Small intestine (tissue), 16 donors: ENCODE measurements around the gene GRK1. TPM values are rescaled to one million over a fixed set of nuclear protein-coding genes. Genes with fewer than 3 reads are reported as not detected.
"Not testable (repeated sequence)": the region's sequence is repeated elsewhere in the genome, so short reads cannot be mapped to it uniquely, and the experiment has no call there.

Experiments used
- DNase-seq, 2 donors: peaks; one replicate each; pipeline versions ENCODE4 v3.0.0 to v3.0.0-alpha.2; 2013
- FAIRE-seq: peaks from 2 replicates; lab custom pipeline; 2012; peaks lifted over from hg19 to GRCh38; lab: Jason Lieb, UNC
- H3K27ac ChIP-seq, 3 donors: one replicate each; pipeline ENCODE4 v1.5.1; 2013; ENCODE audit warnings: low read length in 2 of 3, mild to moderate bottlenecking in 2 of 3, control low read depth in 1 of 3, inconsistent platforms in 1 of 3, low read depth in 1 of 3, moderate library complexity in 1 of 3
- H3K27me3 ChIP-seq, 3 donors: one replicate each; pipeline ENCODE4 v1.6.1; 2013; ENCODE audit warnings: low read length in 3 of 3, inconsistent platforms in 1 of 3; ENCODE audit not compliant: control insufficient read depth in 3 of 3, insufficient read depth in 3 of 3
- H3K36me3 ChIP-seq, 3 donors: one replicate each; pipeline ENCODE4 v1.6.1; 2013; ENCODE audit warnings: low read length in 3 of 3, inconsistent platforms in 1 of 3, low read depth in 1 of 3, mild to moderate bottlenecking in 1 of 3, moderate library complexity in 1 of 3; ENCODE audit not compliant: control insufficient read depth in 3 of 3, insufficient read depth in 2 of 3
- H3K4me1 ChIP-seq, 3 donors: one replicate each; pipeline ENCODE4 v1.6.1; 2013; ENCODE audit warnings: low read length in 2 of 3, inconsistent platforms in 1 of 3, low read depth in 1 of 3, mild to moderate bottlenecking in 1 of 3, moderate library complexity in 1 of 3; ENCODE audit not compliant: control insufficient read depth in 3 of 3, insufficient read depth in 2 of 3
- H3K4me3 ChIP-seq, 3 donors: one replicate each; pipeline ENCODE4 v1.5.1; 2013; ENCODE audit warnings: low read length in 3 of 3, control low read depth in 1 of 3, inconsistent platforms in 1 of 3, low read depth in 1 of 3, mild to moderate bottlenecking in 1 of 3, moderate library complexity in 1 of 3
- H3K9me3 ChIP-seq, 2 donors: one replicate each; pipeline ENCODE4 v1.6.1; 2013; ENCODE audit warnings: low read depth in 1 of 2, low read length in 1 of 2; ENCODE audit not compliant: control insufficient read depth in 2 of 2, insufficient read depth in 1 of 2
- WGBS, 3 donors: extraction: QIAGEN DNeasy Blood & Tissue Kit; methylation state at CpG; one replicate each; pipeline ENCODE4 v1.1.7; 2013; 5-methylcytosine and 5-hydroxymethylcytosine counted together
- long read RNA-seq, 10 donors: transcript quantifications; one replicate each; lab custom pipeline, GENCODE V29; 2026
- polyA plus RNA-seq, 4 donors: library from polyadenylated mRNA; stranded (reverse) in 3 of 4; unstranded in 1 of 4; fragments of 200-250 nt in 3 of 4; fragments of 120-200 nt in 1 of 4; gene quantifications; one replicate each; pipeline versions ENCODE4 v1.2.1 to v1.2.3, GENCODE V29; 2013
- donor health status: healthy with polysubstance abuse.
- donor health status: control.
- donor health status: control.
- donor health status: Bipolar disorder and iron deficiency.
- donor health status: healthy.

The GRK1 gene
- polyA plus RNA-seq = under 1 TPM in 2 of 4 donors, not detected in 2; 0.21 to 0.27 TPM
- long read RNA-seq, donor 1 = 0 reads
- long read RNA-seq, donor 2 = 0 reads
- long read RNA-seq, donor 3 = 0 reads
- long read RNA-seq, donor 4 = 0 reads
- long read RNA-seq, donor 5 = 0 reads
- long read RNA-seq, donor 6 = 0 reads
- long read RNA-seq, donor 7 = 0 reads
- long read RNA-seq, donor 8 = 0 reads
- long read RNA-seq, donor 9 = 0 reads
- long read RNA-seq, donor 10 = 0 reads

GRCh38 chr13:113666951-113667701, at the start of gene GRK1:
Gene GRK1, plus strand, starts transcription at chr13:113667219. Its CDS starts 168 bp downstream, at chr13:113667387.
- H3K27ac ChIP-seq = no peak within 1 kb of the TSS
- no peaks in the 10 kb centered on the region for H3K4me1 ChIP-seq
- peaks cover 0 to 2% of the 10 kb centered on the region in 2 donors for H3K9me3 ChIP-seq
- FAIRE-seq (no peak), DNase-seq (no peak)
- no peaks in the 10 kb centered on the region for H3K27me3 ChIP-seq
- no peaks in the 10 kb centered on the region for H3K36me3 ChIP-seq
- H3K4me3 ChIP-seq = no peak within 1 kb of the TSS
- WGBS, 3 donors = 80 to 90% (median 89%) methylated on average over 30 to 32 of the region's 32 CpGs

DNA sequence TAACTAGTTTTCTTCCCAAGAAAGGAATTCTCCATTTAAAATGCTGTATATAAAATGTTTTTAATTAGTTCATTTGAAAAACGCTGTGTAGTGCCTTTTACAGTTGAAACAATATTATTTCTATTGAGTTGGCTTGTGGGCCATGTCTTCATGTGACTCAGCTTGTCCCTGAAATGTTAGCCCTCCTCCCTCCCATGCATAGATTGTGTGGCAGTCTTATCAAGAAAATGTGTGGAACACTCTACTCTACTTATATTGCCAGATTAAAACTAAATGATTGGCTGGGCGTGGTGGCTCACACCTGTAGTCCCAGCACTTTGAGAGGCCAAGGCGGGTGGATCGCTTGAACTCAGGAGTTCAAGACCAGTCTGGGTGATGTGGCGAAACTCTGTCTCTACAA, 49.1 kb upstream of the GRK1 start:
- no peaks in the 10 kb centered on the region for H3K4me1 ChIP-seq
- FAIRE-seq = no peak
- DNase-seq = peak in 1 of 2 donors; percentile 36
- no peak overlapping the region for H3K27ac ChIP-seq
- H3K27me3 ChIP-seq = no peaks in the 10 kb centered on the region
- H3K9me3 ChIP-seq = no peaks in the 10 kb centered on the region
- 84 to 89% (median 85%) methylated on average over 5 of the region's 5 CpGs for WGBS, 3 donors
- H3K4me3 ChIP-seq = no peak overlapping the region
- H3K36me3 ChIP-seq = peaks cover 0 to 59% (median 0%) of the 10 kb centered on the region in 3 donors

- Histone ChIP-seq H3K36me3 (peaks cover 0 to 61% (median 2%) of the 10 kb centered on the region in 3 donors), H3K9me3 (no peaks in the 10 kb centered on the region), H3K27ac (no peak overlapping the region), H3K4me3 (no peak overlapping the region), H3K27me3 (no peaks in the 10 kb centered on the region), H3K4me1 (no peaks in the 10 kb centered on the region)
- FAIRE-seq (no peak), DNase-seq (no peak)
- WGBS, 3 donors = 91 to 94% (median 92%) methylated on average over 7 of the region's 7 CpGs
Observed at GRCh38 chr13:113618455-113618854, 48.6 kb upstream of the GRK1 start.

DNA sequence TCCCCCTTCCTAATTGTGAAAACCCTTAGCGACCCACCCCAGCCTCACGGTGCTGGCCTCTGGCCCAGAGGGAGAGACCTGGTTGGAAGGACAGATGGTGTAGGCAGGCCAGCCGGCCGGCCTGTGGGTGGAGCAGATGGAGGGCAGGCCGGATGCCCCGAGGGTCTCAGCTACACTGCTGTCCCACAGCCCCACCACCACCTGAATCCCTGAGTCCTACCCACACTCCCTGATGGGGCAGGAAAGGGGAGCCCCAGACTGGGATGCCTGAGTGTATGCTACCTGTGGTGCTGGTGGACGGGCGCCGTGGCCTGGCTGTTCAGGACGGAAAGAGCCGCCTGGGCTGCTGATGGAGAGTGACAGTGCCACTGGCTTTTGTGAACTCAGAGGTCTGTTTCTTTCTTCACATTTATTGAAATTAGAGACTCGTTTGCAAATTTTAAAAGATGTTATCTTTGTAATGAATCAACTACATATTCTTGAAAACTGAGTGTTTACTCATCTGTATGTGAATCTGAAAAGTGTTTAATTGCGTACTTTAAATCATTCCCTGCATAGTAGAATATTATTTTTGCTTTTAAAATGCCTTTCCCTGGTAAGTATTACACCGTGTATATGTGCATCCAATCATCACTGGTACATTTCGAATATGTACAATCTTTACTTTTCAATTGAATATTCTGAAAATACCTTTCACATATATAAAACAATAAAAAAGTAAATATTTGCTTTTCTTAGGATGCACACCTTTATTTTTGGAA, 46.8 kb upstream of the GRK1 start:
- no peaks in the 10 kb centered on the region for H3K27me3 ChIP-seq
- no peak overlapping the region for H3K4me3 ChIP-seq
- DNase-seq = no peak
- H3K27ac ChIP-seq = no peak overlapping the region
- no peak for FAIRE-seq
- no peaks in the 10 kb centered on the region for H3K4me1 ChIP-seq
- WGBS, 3 donors = 79 to 88% (median 83%) methylated on average over 14 to 15 of the region's 15 CpGs
- no peaks in the 10 kb centered on the region for H3K9me3 ChIP-seq
- peaks cover 0 to 58% (median 3%) of the 10 kb centered on the region in 3 donors for H3K36me3 ChIP-seq

DNA sequence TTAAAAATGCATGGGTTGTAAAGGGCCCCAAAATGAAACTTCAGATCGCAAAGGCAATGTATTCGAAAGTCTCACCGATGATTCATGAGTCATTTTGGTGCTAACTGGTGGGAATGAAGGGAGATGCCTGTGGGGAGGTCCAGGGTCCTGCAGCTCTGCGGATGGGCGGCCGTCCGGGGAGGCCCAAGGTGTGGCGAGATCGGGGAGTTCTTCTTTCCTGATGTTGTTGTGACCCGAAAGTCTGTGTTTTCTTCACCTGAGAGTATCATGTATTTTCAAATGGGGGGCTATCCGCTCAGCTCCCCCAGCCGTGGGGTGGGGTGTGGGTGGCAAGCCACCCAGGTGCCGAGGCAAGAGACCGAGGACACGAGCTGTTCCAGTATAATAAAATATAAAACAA, 46.0 kb upstream of the GRK1 start:
- Histone ChIP-seq H3K36me3 (peaks cover 0 to 56% (median 3%) of the 10 kb centered on the region in 3 donors), H3K27ac (no peak overlapping the region), H3K9me3 (no peaks in the 10 kb centered on the region), H3K4me3 (no peak overlapping the region), H3K4me1 (no peaks in the 10 kb centered on the region), H3K27me3 (no peaks in the 10 kb centered on the region)
- DNase-seq = no peak
- FAIRE-seq = no peak
- 97 to 99% (median 97%) methylated on average over 15 of the region's 15 CpGs for WGBS, 3 donors

- H3K27ac ChIP-seq, H3K9me3 ChIP-seq, H3K4me1 ChIP-seq, FAIRE-seq, H3K4me3 ChIP-seq, DNase-seq, H3K27me3 ChIP-seq: not testable (repeated sequence)
- peaks cover 0 to 59% (median 3%) of the 10 kb centered on the region in 3 donors for H3K36me3 ChIP-seq
- 90 to 91% (median 91%) methylated on average over 13 of the region's 13 CpGs for WGBS, 3 donors
Observed at GRCh38 chr13:113621498-113621897, 45.5 kb upstream of the GRK1 start.

GRCh38 chr13:113621986-113622550, 45.0 kb upstream of the GRK1 start:
- not testable (repeated sequence) for H3K27me3 ChIP-seq, DNase-seq, H3K27ac ChIP-seq, FAIRE-seq, H3K4me1 ChIP-seq, H3K4me3 ChIP-seq, H3K9me3 ChIP-seq
- H3K36me3 ChIP-seq = peaks cover 0 to 58% (median 3%) of the 10 kb centered on the region in 3 donors
- WGBS, 3 donors = 94 to 96% (median 96%) methylated on average over 19 to 20 of the region's 20 CpGs
